Suprapubic skin (tissue), 4 donors: ENCODE data around the gene ST6GAL2.

Experiments used
- EP300 ChIP-seq: sonication (generic); formaldehyde crosslinking; IDR thresholded peaks from one replicate; pipeline ENCODE4 v1.6.1; 2017; ENCODE audit warnings: antibody characterized with exemption
- POLR2A ChIP-seq, 2 donors: fragments of 450-650 bp; IDR thresholded peaks; one replicate each; pipeline ENCODE4 v1.6.1; 2017; ENCODE audit warnings: antibody characterized with exemption in 2 of 2, mild to moderate bottlenecking in 2 of 2, moderate library complexity in 2 of 2
- POLR2AphosphoS5 ChIP-seq, 3 donors: sonication (generic); formaldehyde crosslinking; IDR thresholded peaks; one replicate each; pipeline ENCODE4 v1.6.1; 2017; ENCODE audit warnings: antibody characterized with exemption in 3 of 3
- TF ChIP-seq, protein P1 (sequence below), 2 donors: fragments of 200-600 bp in 1 of 2; fragments of 450-650 bp in 1 of 2; sonication (generic) in 1 of 2; IDR thresholded peaks; one replicate each; pipeline ENCODE4 v1.5.1; 2016 to 2019; ENCODE audit warnings: antibody characterized with exemption in 2 of 2, mild to moderate bottlenecking in 1 of 2, moderate library complexity in 1 of 2

DNA sequence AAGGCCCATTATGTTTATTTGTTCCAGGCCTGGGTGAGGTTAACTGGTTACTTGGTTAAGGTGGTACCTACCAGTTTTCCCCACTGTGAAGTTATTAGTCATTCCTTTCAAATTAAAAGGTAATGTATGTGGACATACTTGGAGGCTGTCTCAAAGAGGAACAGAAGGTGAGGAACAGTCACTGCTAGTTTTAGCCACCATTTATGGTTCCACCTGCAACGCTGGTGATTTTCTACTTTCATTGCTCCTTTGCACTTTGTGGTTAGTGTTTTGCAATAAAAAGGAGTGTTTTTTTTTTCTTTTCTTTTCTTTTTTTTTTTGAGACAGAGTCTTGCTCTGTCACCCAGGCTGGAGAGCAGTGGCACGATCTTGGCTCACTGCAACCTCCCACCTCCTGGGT, 6.1 kb upstream of the ST6GAL2 start:
- TF ChIP-seq, protein P1, sequence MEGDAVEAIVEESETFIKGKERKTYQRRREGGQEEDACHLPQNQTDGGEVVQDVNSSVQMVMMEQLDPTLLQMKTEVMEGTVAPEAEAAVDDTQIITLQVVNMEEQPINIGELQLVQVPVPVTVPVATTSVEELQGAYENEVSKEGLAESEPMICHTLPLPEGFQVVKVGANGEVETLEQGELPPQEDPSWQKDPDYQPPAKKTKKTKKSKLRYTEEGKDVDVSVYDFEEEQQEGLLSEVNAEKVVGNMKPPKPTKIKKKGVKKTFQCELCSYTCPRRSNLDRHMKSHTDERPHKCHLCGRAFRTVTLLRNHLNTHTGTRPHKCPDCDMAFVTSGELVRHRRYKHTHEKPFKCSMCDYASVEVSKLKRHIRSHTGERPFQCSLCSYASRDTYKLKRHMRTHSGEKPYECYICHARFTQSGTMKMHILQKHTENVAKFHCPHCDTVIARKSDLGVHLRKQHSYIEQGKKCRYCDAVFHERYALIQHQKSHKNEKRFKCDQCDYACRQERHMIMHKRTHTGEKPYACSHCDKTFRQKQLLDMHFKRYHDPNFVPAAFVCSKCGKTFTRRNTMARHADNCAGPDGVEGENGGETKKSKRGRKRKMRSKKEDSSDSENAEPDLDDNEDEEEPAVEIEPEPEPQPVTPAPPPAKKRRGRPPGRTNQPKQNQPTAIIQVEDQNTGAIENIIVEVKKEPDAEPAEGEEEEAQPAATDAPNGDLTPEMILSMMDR (IDR thresholded peaks at IDR 0.05) = no peak
- TF ChIP-seq EP300 (no peak), POLR2A (IDR thresholded peaks at IDR 0.05) (no peak), POLR2AphosphoS5 (IDR thresholded peaks at IDR 0.05) (no peak)
